HCT116 (cell line): Measurements from ENCODE around the gene LAMTOR4.

ENCODE experiments used
- EZH2 ChIP-seq: fragments of 200-600 bp; sonication (generic); IDR thresholded peaks from 2 replicates; pipeline ENCODE4 v1.6.1; 2017; ENCODE audit warnings: antibody characterized with exemption, mixed run types
- POLR2A ChIP-seq: IDR thresholded peaks from 2 replicates; pipeline ENCODE4 v1.7.0; 2011; ENCODE audit warnings: borderline replicate concordance; ENCODE audit not compliant: insufficient read depth, insufficient read length; ENCODE audit errors: extremely low read depth
- TF ChIP-seq, protein P1 (sequence below), 3 experiments: fragments of 200-600 bp in 1 of 3; sonication (generic) in 1 of 3; IDR thresholded peaks in 2 of 3; conservative IDR thresholded peaks in 1 of 3; 2 replicates each; pipeline ENCODE4 v1.5.1; 2012 to 2017; ENCODE audit warnings: low read depth in 2 of 3, low read length in 2 of 3, antibody characterized with exemption in 1 of 3, borderline replicate concordance in 1 of 3, control low read depth in 1 of 3, mild to moderate bottlenecking in 1 of 3, mixed read lengths in 1 of 3, mixed run types in 1 of 3, moderate library complexity in 1 of 3; ENCODE audit not compliant: insufficient read depth in 1 of 3

DNA sequence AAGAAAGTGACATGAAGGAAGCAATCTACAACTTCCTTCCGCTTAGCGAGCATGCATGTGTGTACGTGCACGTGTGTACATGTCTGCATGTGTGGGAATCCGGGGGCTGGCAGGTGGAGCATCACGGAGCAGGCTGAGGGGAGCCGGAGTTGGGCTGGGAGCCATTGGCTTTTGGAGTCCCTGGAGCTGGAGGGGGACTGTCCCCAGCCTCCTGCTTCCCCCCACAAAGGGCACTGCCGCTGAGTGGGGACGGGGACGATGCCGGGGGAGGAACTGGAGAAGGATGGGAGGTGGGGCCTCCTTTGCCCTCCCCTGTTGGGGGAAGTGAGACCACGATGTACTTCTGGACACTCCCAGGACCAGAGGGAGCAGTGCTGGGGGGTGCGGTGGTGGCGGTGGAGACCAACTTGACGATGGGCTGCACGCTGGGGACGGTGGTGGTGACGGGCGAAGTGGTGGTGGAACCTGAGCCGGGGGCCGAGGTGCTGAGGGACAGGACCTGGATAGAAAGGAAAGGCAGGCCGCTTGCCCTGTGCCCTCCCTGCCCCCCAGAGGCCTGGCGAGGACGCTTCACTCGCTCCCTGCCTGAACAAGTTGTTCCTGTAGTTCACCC lies 41.5 kb upstream of the LAMTOR4 start:
- TF ChIP-seq POLR2A, result no peak
- no peak for TF ChIP-seq EZH2
- TF ChIP-seq, protein P1, sequence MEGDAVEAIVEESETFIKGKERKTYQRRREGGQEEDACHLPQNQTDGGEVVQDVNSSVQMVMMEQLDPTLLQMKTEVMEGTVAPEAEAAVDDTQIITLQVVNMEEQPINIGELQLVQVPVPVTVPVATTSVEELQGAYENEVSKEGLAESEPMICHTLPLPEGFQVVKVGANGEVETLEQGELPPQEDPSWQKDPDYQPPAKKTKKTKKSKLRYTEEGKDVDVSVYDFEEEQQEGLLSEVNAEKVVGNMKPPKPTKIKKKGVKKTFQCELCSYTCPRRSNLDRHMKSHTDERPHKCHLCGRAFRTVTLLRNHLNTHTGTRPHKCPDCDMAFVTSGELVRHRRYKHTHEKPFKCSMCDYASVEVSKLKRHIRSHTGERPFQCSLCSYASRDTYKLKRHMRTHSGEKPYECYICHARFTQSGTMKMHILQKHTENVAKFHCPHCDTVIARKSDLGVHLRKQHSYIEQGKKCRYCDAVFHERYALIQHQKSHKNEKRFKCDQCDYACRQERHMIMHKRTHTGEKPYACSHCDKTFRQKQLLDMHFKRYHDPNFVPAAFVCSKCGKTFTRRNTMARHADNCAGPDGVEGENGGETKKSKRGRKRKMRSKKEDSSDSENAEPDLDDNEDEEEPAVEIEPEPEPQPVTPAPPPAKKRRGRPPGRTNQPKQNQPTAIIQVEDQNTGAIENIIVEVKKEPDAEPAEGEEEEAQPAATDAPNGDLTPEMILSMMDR (IDR thresholded peaks at IDR 0.05 in 2 of 3, conservative IDR thresholded peaks at IDR 0.05 in 1 of 3; ENCODE audit: borderline replicate concordance in 1 of 3, insufficient read depth in 1 of 3, low read depth in 2 of 3, low read length in 2 of 3), result no peak
